ENCODE results near the gene WWTR1.

DNA sequence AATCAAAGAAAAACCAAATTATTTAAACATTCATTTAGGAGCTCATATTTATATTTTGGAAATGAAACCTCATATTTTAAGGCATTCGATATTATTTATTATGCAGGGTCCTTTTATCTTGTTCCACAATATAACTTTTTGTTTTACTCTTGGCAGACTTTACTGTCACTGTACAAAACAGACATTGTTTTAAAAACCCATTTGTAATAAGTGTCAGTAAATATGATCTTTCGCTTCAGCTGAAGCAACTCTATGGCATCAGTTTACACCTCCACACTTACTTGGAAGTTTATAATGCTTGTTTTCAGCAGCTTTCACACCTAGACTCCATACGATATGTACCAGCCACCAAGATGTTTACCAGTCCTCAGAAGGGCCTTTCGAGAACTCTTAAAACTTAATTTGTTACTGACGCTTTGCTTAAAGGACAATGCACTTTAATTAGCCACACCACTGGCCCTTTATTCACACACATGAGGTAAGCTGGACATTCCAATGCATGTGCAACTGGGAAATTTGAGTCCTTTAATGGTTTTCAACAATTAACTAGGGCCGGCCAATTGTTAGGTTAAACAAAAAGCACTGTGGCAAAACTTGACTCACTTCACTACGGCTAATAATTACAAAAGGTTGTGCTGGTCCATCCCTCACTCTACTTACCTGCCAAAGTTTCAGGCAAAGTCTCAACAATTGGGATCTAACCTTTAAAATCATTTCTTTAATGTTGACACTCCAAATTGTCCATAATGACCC is 16.7 kb downstream of the WWTR1 start:
- TF ChIP-seq, protein P1, sequence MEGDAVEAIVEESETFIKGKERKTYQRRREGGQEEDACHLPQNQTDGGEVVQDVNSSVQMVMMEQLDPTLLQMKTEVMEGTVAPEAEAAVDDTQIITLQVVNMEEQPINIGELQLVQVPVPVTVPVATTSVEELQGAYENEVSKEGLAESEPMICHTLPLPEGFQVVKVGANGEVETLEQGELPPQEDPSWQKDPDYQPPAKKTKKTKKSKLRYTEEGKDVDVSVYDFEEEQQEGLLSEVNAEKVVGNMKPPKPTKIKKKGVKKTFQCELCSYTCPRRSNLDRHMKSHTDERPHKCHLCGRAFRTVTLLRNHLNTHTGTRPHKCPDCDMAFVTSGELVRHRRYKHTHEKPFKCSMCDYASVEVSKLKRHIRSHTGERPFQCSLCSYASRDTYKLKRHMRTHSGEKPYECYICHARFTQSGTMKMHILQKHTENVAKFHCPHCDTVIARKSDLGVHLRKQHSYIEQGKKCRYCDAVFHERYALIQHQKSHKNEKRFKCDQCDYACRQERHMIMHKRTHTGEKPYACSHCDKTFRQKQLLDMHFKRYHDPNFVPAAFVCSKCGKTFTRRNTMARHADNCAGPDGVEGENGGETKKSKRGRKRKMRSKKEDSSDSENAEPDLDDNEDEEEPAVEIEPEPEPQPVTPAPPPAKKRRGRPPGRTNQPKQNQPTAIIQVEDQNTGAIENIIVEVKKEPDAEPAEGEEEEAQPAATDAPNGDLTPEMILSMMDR (conservative IDR thresholded peaks at IDR 0.05): no peak
- TF ChIP-seq EZH2 (IDR thresholded peaks at IDR 0.05; ENCODE audit: low read depth): no peak
